ENCODE measurements around the gene AJUBA. TPM values are rescaled to one million over a fixed set of nuclear protein-coding genes. Genes with fewer than 3 reads are reported as not detected.
"Not testable (repeated sequence)": the region's sequence is repeated elsewhere in the genome, so short reads cannot be mapped to it uniquely, and the experiment has no call there.

Gene AJUBA
- total and polyA plus RNA-seq, 9 donors = 30.5 to 48.6 (median 40.7) TPM

GRCh38 chr14:23021434-23021833, 39.1 kb upstream of the AJUBA start:
- H3K9me3 ChIP-seq (replicated peaks; ENCODE audit: control insufficient read depth, low read depth, low read length) = no peaks in the 10 kb centered on the region
- DNase-seq = peak; percentile 40
- no peak overlapping the region for H3K27ac ChIP-seq (ENCODE audit: low read length)
- peaks cover 17% of the 10 kb centered on the region for H3K36me3 ChIP-seq (ENCODE audit: control insufficient read depth, insufficient read depth, low read length)
- 19% methylated on average over 9 of the region's 9 CpGs for WGBS (ENCODE audit: insufficient coverage)
- peaks cover 2% of the 10 kb centered on the region for H3K4me1 ChIP-seq (ENCODE audit: control insufficient read depth, insufficient read depth, low read length)
- no peaks in the 10 kb centered on the region for H3K27me3 ChIP-seq (ENCODE audit: control insufficient read depth, insufficient read depth, low read length)
- H3K4me3 ChIP-seq (ENCODE audit: low read length) = no peak overlapping the region

DNA sequence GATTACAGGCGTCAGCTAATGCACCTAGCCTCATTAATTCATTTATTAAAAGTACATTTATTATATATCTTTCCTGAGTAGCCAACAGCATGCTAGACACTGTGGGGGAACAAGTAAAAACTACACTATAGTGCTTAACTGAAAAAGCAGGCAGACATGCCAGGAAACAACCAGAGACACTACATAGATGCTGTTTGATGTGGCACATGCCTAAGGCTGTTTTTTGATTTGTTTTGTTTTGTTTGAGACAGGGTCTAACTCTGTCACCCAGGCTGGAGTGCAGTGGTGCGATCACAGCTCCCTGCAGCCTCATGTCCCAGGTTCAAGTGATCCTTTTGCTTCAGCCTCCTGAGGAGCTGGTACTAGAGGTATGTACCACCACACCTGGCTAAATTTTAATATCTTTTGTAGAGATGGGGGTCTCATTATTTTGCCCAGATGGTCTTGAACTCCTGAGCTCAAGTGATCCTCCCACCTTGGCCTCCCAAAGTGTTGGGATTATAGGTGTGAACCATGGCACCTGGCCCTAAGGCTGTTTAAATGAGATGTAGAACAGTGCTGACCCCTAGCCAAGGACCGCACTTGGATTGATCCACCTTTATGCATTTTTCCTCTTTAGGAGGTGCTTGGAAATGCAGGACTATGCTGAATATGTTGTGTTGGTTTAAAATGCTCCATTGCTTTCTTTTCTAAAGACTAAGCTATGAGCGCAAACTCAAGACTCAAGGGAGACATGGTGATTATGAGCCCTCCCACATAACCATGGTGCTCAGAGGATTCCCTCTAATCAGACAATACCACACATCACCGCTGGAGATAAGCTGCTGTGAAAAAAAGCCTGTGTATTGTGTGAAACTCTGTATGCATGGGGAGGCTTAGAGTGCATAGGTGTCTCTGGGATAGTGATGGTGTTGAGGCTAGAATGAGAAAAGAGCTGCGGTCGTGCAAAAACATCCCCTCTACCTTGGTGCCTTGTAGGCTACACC, 38.1 kb upstream of the AJUBA start:
- H3K27me3 ChIP-seq (ENCODE audit: control insufficient read depth, insufficient read depth, low read length) = no peaks in the 10 kb centered on the region
- peaks cover 9% of the 10 kb centered on the region for H3K36me3 ChIP-seq (ENCODE audit: control insufficient read depth, insufficient read depth, low read length)
- H3K4me3 ChIP-seq (ENCODE audit: low read length) = no peak overlapping the region
- no CpG with 5 or more reads among the region's 7 CpGs for WGBS (ENCODE audit: insufficient coverage)
- H3K4me1 ChIP-seq (ENCODE audit: control insufficient read depth, insufficient read depth, low read length) = peaks cover 2% of the 10 kb centered on the region
- no peak for DNase-seq
- H3K9me3 ChIP-seq (replicated peaks; ENCODE audit: control insufficient read depth, low read depth, low read length) = no peaks in the 10 kb centered on the region
- no peak overlapping the region for H3K27ac ChIP-seq (ENCODE audit: low read length)

- Histone ChIP-seq H3K27me3 (ENCODE audit: control insufficient read depth, insufficient read depth, low read length) (no peaks in the 10 kb centered on the region), H3K4me3 (ENCODE audit: low read length) (no peak overlapping the region), H3K9me3 (replicated peaks; ENCODE audit: control insufficient read depth, low read depth, low read length) (no peaks in the 10 kb centered on the region), H3K4me1 (ENCODE audit: control insufficient read depth, insufficient read depth, low read length) (no peaks in the 10 kb centered on the region), H3K27ac (ENCODE audit: low read length) (no peak overlapping the region), H3K36me3 (ENCODE audit: control insufficient read depth, insufficient read depth, low read length) (no peaks in the 10 kb centered on the region)
- no peak for DNase-seq
These were observed 35.8 kb upstream of the AJUBA start for GRCh38 chr14:23018107-23018506.

DNA sequence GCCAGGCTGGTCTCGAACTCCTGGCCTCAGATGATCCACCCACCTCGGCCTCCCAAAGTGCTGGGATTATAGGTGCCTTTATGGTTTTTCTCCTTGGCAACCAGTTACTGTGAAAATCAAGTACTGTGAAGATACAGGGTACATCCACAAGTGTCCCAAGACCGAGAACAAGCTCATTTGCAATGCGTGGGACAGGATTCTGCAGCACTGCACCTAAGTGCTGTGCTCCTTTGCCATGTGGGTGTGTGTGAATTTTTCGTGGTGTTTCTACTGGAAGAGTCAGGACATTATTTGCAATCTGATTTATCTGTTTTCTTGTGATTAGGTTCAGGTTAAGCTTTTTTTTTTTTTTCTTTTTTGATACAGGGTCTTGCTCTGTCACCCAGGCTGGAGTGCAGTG, 34.7 kb upstream of the AJUBA start:
- Histone ChIP-seq H3K27ac (ENCODE audit: low read length) (no peak overlapping the region), H3K36me3 (ENCODE audit: control insufficient read depth, insufficient read depth, low read length) (no peaks in the 10 kb centered on the region), H3K27me3 (ENCODE audit: control insufficient read depth, insufficient read depth, low read length) (no peaks in the 10 kb centered on the region), H3K9me3 (replicated peaks; ENCODE audit: control insufficient read depth, low read depth, low read length) (no peaks in the 10 kb centered on the region), H3K4me1 (ENCODE audit: control insufficient read depth, insufficient read depth, low read length) (no peaks in the 10 kb centered on the region), H3K4me3 (ENCODE audit: low read length) (no peak overlapping the region)
- 60% methylated on average over 1 of the region's 5 CpGs for WGBS (ENCODE audit: insufficient coverage)
- DNase-seq = no peak

GRCh38 chr14:23015618-23016017, 33.3 kb upstream of the AJUBA start:
- H3K27ac ChIP-seq (ENCODE audit: low read length) = no peak overlapping the region
- no peaks in the 10 kb centered on the region for H3K27me3 ChIP-seq (ENCODE audit: control insufficient read depth, insufficient read depth, low read length)
- DNase-seq = no peak
- H3K4me1 ChIP-seq (ENCODE audit: control insufficient read depth, insufficient read depth, low read length) = no peaks in the 10 kb centered on the region
- no peaks in the 10 kb centered on the region for H3K36me3 ChIP-seq (ENCODE audit: control insufficient read depth, insufficient read depth, low read length)
- no CpG with 5 or more reads among the region's 4 CpGs for WGBS (ENCODE audit: insufficient coverage)
- H3K9me3 ChIP-seq (replicated peaks; ENCODE audit: control insufficient read depth, low read depth, low read length) = no peaks in the 10 kb centered on the region
- H3K4me3 ChIP-seq (ENCODE audit: low read length) = no peak overlapping the region

- H3K9me3 ChIP-seq (replicated peaks; ENCODE audit: control insufficient read depth, low read depth, low read length); H3K4me1 ChIP-seq (ENCODE audit: control insufficient read depth, insufficient read depth, low read length); DNase-seq; H3K27me3 ChIP-seq (ENCODE audit: control insufficient read depth, insufficient read depth, low read length); H3K27ac ChIP-seq (ENCODE audit: low read length); H3K36me3 ChIP-seq (ENCODE audit: control insufficient read depth, insufficient read depth, low read length); H3K4me3 ChIP-seq (ENCODE audit: low read length): not testable (repeated sequence)
- WGBS (ENCODE audit: insufficient coverage) = 83% methylated on average over 2 of the region's 5 CpGs
These were observed 31.4 kb upstream of the AJUBA start for GRCh38 chr14:23013749-23014054.

GRCh38 chr14:23013054-23013748, 30.9 kb upstream of the AJUBA start:
- WGBS (ENCODE audit: insufficient coverage) = 100% methylated on average over 1 of the region's 6 CpGs
- H3K36me3 ChIP-seq (ENCODE audit: control insufficient read depth, insufficient read depth, low read length) = no peaks in the 10 kb centered on the region

DNA sequence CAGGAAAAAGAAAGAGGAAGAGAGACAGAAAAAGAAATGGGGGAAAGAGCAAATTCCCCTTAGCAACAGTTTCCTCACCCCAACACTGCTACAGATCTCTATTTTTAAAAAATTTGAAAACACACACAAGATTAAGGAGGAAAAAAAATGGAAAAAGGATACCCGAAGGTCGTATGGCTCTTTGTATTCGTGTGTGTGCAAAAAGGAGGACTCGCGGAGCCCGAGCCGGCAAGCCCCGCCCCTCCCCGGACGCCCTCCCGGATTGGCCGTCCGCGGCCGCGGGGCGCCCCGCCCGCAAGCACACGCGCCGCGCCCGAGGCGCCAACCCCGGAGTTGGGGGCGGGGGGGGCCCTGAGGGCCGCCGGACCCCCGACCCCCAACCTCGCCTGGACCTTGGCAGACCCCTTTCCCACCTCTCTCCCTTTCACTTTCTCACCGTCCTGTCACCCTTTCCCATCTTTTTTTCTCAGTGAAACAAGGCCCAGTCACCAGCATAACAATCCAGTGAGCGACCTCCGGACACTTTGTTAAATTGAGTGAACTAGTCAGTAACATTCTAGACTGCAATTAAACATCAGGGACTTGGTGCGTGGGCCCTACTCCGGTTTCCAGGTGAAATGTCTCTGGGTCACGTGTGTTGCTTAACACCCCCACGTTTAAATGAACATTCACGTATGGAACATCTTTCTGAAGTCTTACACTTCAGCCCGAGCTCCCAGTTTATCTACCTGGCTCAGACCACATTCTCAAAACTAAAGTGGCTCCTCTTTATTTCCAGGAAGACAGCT, 27.8 kb upstream of the AJUBA start, which contains the start of gene C14orf93:
Gene C14orf93, minus strand, starts transcription at position 205 of the 788 bp plus-strand sequence. CDS start 11,120 bp downstream, outside the sequence.
- Histone ChIP-seq H3K27me3 (ENCODE audit: control insufficient read depth, insufficient read depth, low read length) (no peaks in the 10 kb centered on the region), H3K27ac (ENCODE audit: low read length) (peak within 1 kb of the TSS; percentile 88), H3K4me3 (ENCODE audit: low read length) (peak within 1 kb of the TSS; percentile 60), H3K4me1 (ENCODE audit: control insufficient read depth, insufficient read depth, low read length) (peaks cover 15% of the 10 kb centered on the region), H3K36me3 (ENCODE audit: control insufficient read depth, insufficient read depth, low read length) (no peaks in the 10 kb centered on the region), H3K9me3 (replicated peaks; ENCODE audit: control insufficient read depth, low read depth, low read length) (no peaks in the 10 kb centered on the region)
- peak; percentile 91 for DNase-seq
- under 1% methylated on average over 31 of the region's 40 CpGs for whole genome bisulfite sequencing (ENCODE audit: insufficient coverage)

More at GRCh38 chr14:23013054-23013748, 30.9 kb upstream of the AJUBA start:
- Histone ChIP-seq H3K27ac (ENCODE audit: low read length) (no peak overlapping the region), H3K9me3 (replicated peaks; ENCODE audit: control insufficient read depth, low read depth, low read length) (no peaks in the 10 kb centered on the region), H3K27me3 (ENCODE audit: control insufficient read depth, insufficient read depth, low read length) (no peaks in the 10 kb centered on the region), H3K4me1 (ENCODE audit: control insufficient read depth, insufficient read depth, low read length) (peaks cover 6% of the 10 kb centered on the region), H3K4me3 (ENCODE audit: low read length) (no peak overlapping the region)
- DNase-seq = no peak

- no peaks in the 10 kb centered on the region for H3K36me3 ChIP-seq (ENCODE audit: control insufficient read depth, insufficient read depth, low read length)
- H3K27ac ChIP-seq (ENCODE audit: low read length) = peak overlapping the region; percentile 88
- H3K9me3 ChIP-seq (replicated peaks; ENCODE audit: control insufficient read depth, low read depth, low read length) = no peaks in the 10 kb centered on the region
- peaks cover 15% of the 10 kb centered on the region for H3K4me1 ChIP-seq (ENCODE audit: control insufficient read depth, insufficient read depth, low read length)
- no peaks in the 10 kb centered on the region for H3K27me3 ChIP-seq (ENCODE audit: control insufficient read depth, insufficient read depth, low read length)
- no peak for DNase-seq
- peak overlapping the region; percentile 60 for H3K4me3 ChIP-seq (ENCODE audit: low read length)
- no CpG with 5 or more reads among the region's 8 CpGs for WGBS (ENCODE audit: insufficient coverage)
These were observed 27.2 kb upstream of the AJUBA start for GRCh38 chr14:23009483-23009938.

DNA sequence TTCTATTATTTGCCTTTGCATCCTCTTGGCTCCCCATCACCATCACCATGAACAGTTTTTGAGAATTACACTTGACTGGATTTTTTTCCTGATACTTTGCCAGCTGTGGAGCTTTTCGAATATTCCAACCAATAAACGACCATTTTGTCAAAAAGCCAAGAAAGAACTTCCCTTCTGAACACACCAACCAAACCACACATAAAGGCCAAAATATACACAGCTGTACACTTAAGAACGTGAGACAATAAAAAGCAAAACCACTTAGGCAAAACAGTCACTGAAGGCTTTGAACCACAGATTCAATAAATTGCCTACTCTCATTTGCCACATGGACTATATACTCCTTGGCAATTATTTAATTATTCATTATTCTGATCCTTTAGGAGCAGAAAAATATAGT, 26.5 kb upstream of the AJUBA start:
- WGBS (ENCODE audit: insufficient coverage) = no CpG with 5 or more reads among the region's 3 CpGs
- DNase-seq = peak; percentile 41
- H3K9me3 ChIP-seq (replicated peaks; ENCODE audit: control insufficient read depth, low read depth, low read length) = no peaks in the 10 kb centered on the region
- peaks cover 15% of the 10 kb centered on the region for H3K4me1 ChIP-seq (ENCODE audit: control insufficient read depth, insufficient read depth, low read length)
- H3K27me3 ChIP-seq (ENCODE audit: control insufficient read depth, insufficient read depth, low read length) = no peaks in the 10 kb centered on the region
- no peaks in the 10 kb centered on the region for H3K36me3 ChIP-seq (ENCODE audit: control insufficient read depth, insufficient read depth, low read length)
- no peak overlapping the region for H3K4me3 ChIP-seq (ENCODE audit: low read length)
- H3K27ac ChIP-seq (ENCODE audit: low read length) = no peak overlapping the region
